Medulla oblongata (tissue), 1 donor: ENCODE results near the gene LHPP.
"Not testable (repeated sequence)": the region's sequence is repeated elsewhere in the genome, so short reads cannot be mapped to it uniquely, and the experiment has no call there.

ENCODE experiments used
- DNase-seq: peaks from one replicate; pipeline ENCODE4 v3.0.0-alpha.2; 2015; ENCODE audit errors: extremely low spot score

LHPP gene

GRCh38 chr10:124535731-124536495 lies 74.3 kb downstream of the LHPP start:
- peak; percentile 30 for DNase-seq

- no peak for DNase-seq
These were observed 75.0 kb downstream of the LHPP start for GRCh38 chr10:124536496-124537050.

GRCh38 chr10:124537166-124537725 lies 75.6 kb downstream of the LHPP start:
- DNase-seq, result no peak

GRCh38 chr10:124537891-124538290 lies 76.3 kb downstream of the LHPP start:
- DNase-seq, result no peak

GRCh38 chr10:124538706-124539105 lies 77.1 kb downstream of the LHPP start:
- no peak for DNase-seq

- DNase-seq, result peak; percentile 55
These were observed 78.5 kb downstream of the LHPP start for GRCh38 chr10:124539935-124540641.

- DNase-seq, result no peak
These were observed 79.7 kb downstream of the LHPP start for GRCh38 chr10:124541076-124541903.

DNA sequence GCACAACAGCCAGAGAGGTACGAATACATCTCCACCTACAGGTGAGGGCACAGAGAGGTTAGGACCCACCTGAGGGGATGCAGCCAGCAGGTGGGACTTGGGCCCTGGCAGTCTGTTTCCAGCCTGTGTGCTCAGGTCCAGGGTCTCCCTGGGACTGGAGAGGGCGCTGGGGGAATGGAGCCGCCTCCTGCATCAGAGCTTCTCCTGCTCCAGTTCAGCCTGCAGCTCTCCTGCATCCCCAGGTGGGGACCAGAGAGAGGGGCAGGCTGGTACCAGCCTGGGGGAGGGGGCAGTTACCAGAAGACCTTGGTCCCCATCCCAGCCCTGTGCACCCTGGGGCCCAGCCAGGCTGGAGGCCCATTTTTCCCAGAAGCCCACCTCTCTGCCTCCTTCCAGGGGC lies 80.7 kb downstream of the LHPP start:
- no peak for DNase-seq

- DNase-seq, result no peak
These were observed 81.5 kb downstream of the LHPP start for GRCh38 chr10:124543146-124543545.

DNA sequence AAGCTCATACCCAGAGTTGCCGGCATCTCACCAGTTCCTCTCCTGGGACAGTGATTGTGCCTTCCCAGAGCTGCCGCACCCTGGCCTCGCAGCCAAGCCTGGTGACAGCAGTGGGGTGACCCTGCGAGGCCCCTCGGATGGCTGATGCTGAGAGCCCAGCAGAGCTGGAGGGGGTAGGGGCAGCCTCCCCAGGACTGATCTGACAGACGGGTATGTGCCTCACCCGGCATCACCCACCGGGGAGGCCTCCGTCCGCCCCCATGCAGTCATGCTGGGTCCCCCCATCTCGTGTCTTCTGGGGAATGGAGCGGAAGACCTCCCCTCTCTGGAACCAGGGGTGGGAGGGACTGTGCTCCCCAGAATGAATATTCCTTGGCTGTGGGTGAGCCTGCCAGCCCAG lies 82.3 kb downstream of the LHPP start:
- no peak for DNase-seq

GRCh38 chr10:124544711-124545110 lies 83.1 kb downstream of the LHPP start:
- DNase-seq, result peak; percentile 38

GRCh38 chr10:124545351-124546054 lies 83.9 kb downstream of the LHPP start:
- DNase-seq, result no peak

GRCh38 chr10:124546055-124546369 lies 84.4 kb downstream of the LHPP start:
- no peak for DNase-seq

DNA sequence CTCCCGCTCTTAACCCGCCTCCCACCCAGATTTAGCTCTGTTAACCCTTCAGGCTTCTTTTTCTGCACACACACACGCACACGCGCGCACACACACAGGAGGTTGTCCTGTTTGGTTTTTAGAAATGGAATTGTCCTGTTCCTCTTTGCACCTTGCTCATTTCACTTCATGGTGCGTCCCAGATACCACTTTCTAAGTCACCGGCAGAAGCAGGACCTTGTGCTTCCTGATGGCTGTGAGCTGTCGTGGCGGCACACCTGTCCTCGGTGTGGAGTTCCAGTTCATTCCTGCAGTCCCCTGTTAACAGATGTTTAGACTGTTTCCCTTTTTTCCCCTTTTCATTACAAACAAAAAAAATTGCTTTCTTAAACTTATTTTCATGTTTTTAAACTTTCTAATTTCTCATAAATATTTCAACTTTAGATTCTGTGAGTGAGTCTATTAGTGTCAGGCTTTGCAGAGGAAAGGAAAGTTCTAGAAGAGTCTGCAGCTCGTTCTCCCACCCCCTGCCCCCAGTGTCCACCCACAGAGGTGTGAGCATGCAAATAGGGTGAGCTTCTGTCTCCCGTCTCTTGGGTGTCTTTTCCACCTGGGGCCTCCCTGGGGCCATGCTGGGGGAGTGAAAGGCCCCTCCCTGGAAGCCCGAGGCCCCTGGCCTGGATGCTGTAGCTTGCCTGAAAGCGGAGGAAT lies 85.5 kb downstream of the LHPP start:
- DNase-seq, result no peak

GRCh38 chr10:124547647-124548168 lies 86.1 kb downstream of the LHPP start:
- DNase-seq, result no peak

- DNase-seq, result not testable (repeated sequence)
These were observed 87.5 kb downstream of the LHPP start for GRCh38 chr10:124549171-124549570.

DNA sequence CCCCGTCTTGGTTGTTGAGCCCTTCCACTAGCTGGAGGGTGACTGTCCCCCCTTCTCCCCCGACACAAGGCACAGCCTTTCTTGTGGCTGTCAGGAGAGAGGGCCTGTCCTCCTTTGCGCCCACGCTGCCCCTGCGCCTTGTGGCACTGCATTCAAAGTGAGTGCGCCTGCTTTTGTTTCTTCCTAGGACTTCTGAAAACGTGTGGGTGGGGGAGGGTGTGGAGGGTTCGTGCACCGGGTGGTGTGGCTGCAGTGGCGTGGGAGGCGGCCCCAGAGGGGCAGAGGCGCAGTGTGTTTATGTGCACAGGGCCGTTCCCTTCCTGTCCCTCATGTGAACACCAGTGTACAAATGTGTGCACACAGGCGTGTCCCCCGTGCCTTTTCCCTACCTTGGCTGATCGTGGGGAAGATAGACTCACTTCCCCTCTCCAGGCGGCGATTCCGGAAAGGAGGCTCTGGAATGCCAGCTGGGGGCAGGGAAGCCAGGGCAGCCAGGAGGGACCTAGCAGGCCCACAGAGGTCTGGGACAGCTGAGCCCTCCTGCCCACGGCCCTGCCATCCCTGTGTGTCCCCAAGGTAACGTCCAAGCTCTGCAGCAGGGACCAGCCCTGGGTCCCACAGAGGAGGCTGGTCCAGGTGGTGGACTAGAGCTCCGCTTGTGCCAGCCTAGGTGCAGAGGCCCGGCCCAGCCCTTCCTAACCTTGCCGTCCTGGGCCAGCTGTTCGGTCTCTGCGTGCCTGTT lies 88.8 kb downstream of the LHPP start:
- DNase-seq, result no peak

DNA sequence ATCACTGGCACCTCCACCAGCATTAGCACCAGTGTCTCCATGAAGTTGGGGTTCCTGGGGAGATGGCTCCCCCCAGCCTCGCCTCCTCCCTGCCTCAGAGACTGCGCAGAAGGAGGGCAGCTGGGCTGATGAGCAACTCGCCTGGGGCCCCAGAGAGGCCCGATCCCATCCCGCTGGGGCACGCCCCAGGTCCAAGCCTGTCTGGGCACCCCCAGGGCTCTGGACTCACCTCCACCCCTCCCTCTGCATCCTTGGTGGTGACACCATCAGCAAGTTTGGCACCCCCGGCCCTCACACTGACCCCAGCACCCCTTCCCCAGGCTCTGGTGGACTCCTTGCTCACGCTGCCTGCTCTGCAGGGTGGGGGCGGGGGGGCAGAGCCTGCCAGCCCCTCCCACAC lies 89.5 kb downstream of the LHPP start:
- no peak for DNase-seq

- no peak for DNase-seq
These were observed 90.1 kb downstream of the LHPP start for GRCh38 chr10:124551755-124552154.
